Measurements from ENCODE around the gene DPY19L1.
"Not testable (repeated sequence)": the region's sequence is repeated elsewhere in the genome, so short reads cannot be mapped to it uniquely, and the experiment has no call there.

GRCh38 chr7:35055733-35056132 is 18.4 kb upstream of the DPY19L1 start:
- TF ChIP-seq, protein P1, sequence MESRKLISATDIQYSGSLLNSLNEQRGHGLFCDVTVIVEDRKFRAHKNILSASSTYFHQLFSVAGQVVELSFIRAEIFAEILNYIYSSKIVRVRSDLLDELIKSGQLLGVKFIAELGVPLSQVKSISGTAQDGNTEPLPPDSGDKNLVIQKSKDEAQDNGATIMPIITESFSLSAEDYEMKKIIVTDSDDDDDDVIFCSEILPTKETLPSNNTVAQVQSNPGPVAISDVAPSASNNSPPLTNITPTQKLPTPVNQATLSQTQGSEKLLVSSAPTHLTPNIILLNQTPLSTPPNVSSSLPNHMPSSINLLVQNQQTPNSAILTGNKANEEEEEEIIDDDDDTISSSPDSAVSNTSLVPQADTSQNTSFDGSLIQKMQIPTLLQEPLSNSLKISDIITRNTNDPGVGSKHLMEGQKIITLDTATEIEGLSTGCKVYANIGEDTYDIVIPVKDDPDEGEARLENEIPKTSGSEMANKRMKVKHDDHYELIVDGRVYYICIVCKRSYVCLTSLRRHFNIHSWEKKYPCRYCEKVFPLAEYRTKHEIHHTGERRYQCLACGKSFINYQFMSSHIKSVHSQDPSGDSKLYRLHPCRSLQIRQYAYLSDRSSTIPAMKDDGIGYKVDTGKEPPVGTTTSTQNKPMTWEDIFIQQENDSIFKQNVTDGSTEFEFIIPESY (IDR thresholded peaks at IDR 0.05; ENCODE audit: extremely low read depth, insufficient replicate concordance, low read length), result not testable (repeated sequence)
- not testable (repeated sequence) for TF ChIP-seq POLR2A (IDR thresholded peaks at IDR 0.05; ENCODE audit: borderline replicate concordance, extremely low read depth, insufficient read depth, insufficient read length)
- TF ChIP-seq CTCF (IDR thresholded peaks at IDR 0.05 in 2 of 3, conservative IDR thresholded peaks at IDR 0.05 in 1 of 3; ENCODE audit: borderline replicate concordance in 1 of 3, insufficient read depth in 1 of 3, low read depth in 2 of 3, low read length in 2 of 3), result peak in 2 of 3 experiments; percentile 37 to 40; a peak in 4 of 6 replicates

All from HCT116 (cell line).